SU-DHL-6 (cell line): ENCODE data around the gene MAPT.

ENCODE experiments used
- H2AFZ ChIP-seq: fragments of 200-600 bp; sonication (generic); 2 replicates; pipeline ENCODE4 v1.6.1; 2014; ENCODE audit warnings: low read depth, mild to moderate bottlenecking, moderate library complexity, mixed read lengths, antibody characterized with exemption, low read length; ENCODE audit not compliant: severe bottlenecking
- H3F3A ChIP-seq: fragments of 200-600 bp; shearing (Covaris generic); 2 replicates; pipeline ENCODE4 v1.6.0; 2016; ENCODE audit warnings: antibody characterized with exemption, mild to moderate bottlenecking; ENCODE audit not compliant: insufficient read depth
- H3K27ac ChIP-seq: fragments of 200-600 bp; sonication (generic); 2 replicates; pipeline ENCODE4 v1.5.1; 2016; ENCODE audit warnings: low read depth, mild to moderate bottlenecking, low read length, moderate library complexity, mixed read lengths
- H3K27me3 ChIP-seq: fragments of 200-600 bp; sonication (generic), shearing (Covaris generic); 2 replicates; pipeline ENCODE4 v1.6.0; 2014; ENCODE audit warnings: mild to moderate bottlenecking, low read length
- H3K36me3 ChIP-seq: fragments of 200-600 bp; sonication (generic); 2 replicates; pipeline ENCODE4 v1.6.1; 2014; ENCODE audit warnings: mild to moderate bottlenecking, low read length, mixed read lengths
- H3K4me2 ChIP-seq: fragments of 300-600, 200-600 bp; shearing (Covaris generic), sonication (generic); 2 replicates; pipeline ENCODE4 v1.6.0; 2014; ENCODE audit warnings: low read length, low read depth, mild to moderate bottlenecking; ENCODE audit not compliant: poor library complexity, severe bottlenecking
- H3K4me3 ChIP-seq: fragments of 200-600 bp; sonication (generic); 2 replicates; pipeline ENCODE4 v1.5.1; 2014; ENCODE audit warnings: antibody characterized with exemption, low read length, mild to moderate bottlenecking, mixed read lengths; ENCODE audit not compliant: insufficient read depth, poor library complexity, severe bottlenecking
- H3K79me2 ChIP-seq: fragments of 200-600 bp; sonication (generic); 2 replicates; pipeline ENCODE4 v1.6.1; 2014; ENCODE audit warnings: mild to moderate bottlenecking, low read length, moderate library complexity; ENCODE audit not compliant: insufficient read depth
- H3K9ac ChIP-seq: fragments of 200-600 bp; sonication (generic); 2 replicates; pipeline ENCODE4 v1.7.0; 2014; ENCODE audit warnings: mild to moderate bottlenecking, low read length
- H3K9me2 ChIP-seq: fragments of 200-600 bp; sonication (generic); replicated peaks from 2 replicates; pipeline ENCODE4 v1.6.1; 2014; ENCODE audit warnings: low read length; ENCODE audit not compliant: insufficient read depth
- H3K9me3 ChIP-seq: fragments of 200-600 bp; sonication (generic); 2 replicates; pipeline ENCODE4 v1.6.1; 2014; ENCODE audit warnings: low read length, mixed read lengths; ENCODE audit not compliant: insufficient read depth
- H4K20me1 ChIP-seq: fragments of 200-600 bp; sonication (generic); 2 replicates; pipeline ENCODE4 v1.6.1; 2014; ENCODE audit warnings: low read depth, mild to moderate bottlenecking, antibody characterized with exemption, low read length, moderate library complexity, mixed read lengths
- CTCF ChIP-seq: fragments of 200-600 bp; sonication (generic); IDR thresholded peaks from one replicate; pipeline ENCODE4 v1.5.1; 2017; ENCODE audit warnings: antibody characterized with exemption, mild to moderate bottlenecking, low read length, moderate library complexity; ENCODE audit not compliant: insufficient read depth, poor library complexity, severe bottlenecking
- EZH2phosphoT487 ChIP-seq: fragments of 200-600 bp; sonication (generic), shearing (Covaris generic); conservative IDR thresholded peaks from 2 replicates; pipeline ENCODE4 v1.6.1; 2018; ENCODE audit warnings: mild to moderate bottlenecking, antibody characterized with exemption, low read length, moderate library complexity, mixed read lengths

MAPT gene

DNA sequence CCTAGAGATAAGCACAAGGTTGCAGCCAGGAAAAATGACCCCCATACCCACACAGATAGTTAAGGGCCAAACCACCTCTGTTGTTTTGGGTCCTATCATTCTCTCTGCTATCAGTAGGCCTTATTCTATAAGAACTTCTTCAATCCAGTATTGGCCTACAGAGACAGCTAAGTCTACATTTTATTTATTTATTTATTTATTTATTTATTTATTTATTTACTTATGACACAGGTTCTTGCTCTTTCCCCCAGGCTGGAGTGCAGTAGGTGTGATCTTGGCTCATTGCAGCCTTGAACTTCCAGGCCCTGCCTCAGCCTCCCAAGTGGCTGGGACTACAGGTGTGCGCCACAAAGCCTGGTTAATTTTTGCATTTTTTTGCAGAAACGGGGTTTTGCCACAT, 7.5 kb upstream of the MAPT start:
- H3K79me2 ChIP-seq = no peaks in the 10 kb centered on the region
- H3K9ac ChIP-seq = no peak overlapping the region
- H4K20me1 ChIP-seq = no peaks in the 10 kb centered on the region
- H3K4me2 ChIP-seq = no peak overlapping the region
- H3K9me2 ChIP-seq = no peaks in the 10 kb centered on the region
- H3K27me3 ChIP-seq = no peaks in the 10 kb centered on the region
- H3K4me3 ChIP-seq = no peak overlapping the region
- H3K27ac ChIP-seq = no peak overlapping the region
- no peak for TF ChIP-seq EZH2phosphoT487
- no peak for TF ChIP-seq CTCF
- no peaks in the 10 kb centered on the region for H3K9me3 ChIP-seq
- no peak overlapping the region for H2AFZ ChIP-seq
- no peaks in the 10 kb centered on the region for H3F3A ChIP-seq
- no peaks in the 10 kb centered on the region for H3K36me3 ChIP-seq

DNA sequence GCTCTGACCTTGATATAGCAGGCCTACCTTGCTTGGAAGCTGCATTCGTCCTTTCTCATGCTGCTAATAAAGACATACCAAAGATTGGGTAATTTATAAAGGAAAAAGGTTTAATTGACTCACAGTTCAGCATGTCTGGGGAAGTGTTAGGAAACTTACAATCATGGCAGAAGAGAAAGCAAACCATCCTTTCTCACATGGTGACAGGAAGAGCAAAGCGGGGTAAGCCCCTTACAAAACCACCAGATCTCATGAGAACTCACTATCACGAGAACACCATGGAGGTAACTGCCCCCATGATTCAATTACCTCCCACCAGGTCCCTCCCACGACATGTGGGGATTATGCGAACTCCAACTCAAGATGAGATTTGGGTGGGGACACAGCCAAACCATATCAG, 6.0 kb upstream of the MAPT start:
- no peaks in the 10 kb centered on the region for H3K27me3 ChIP-seq
- H3K4me3 ChIP-seq = no peak overlapping the region
- no peaks in the 10 kb centered on the region for H3K36me3 ChIP-seq
- no peaks in the 10 kb centered on the region for H3K9me2 ChIP-seq
- no peak overlapping the region for H3K9ac ChIP-seq
- H3K27ac ChIP-seq = no peak overlapping the region
- no peak overlapping the region for H3K4me2 ChIP-seq
- TF ChIP-seq EZH2phosphoT487 (no peak), CTCF (no peak)
- no peaks in the 10 kb centered on the region for H3K79me2 ChIP-seq
- H2AFZ ChIP-seq = no peak overlapping the region
- no peaks in the 10 kb centered on the region for H3K9me3 ChIP-seq
- no peaks in the 10 kb centered on the region for H3F3A ChIP-seq
- no peaks in the 10 kb centered on the region for H4K20me1 ChIP-seq

DNA sequence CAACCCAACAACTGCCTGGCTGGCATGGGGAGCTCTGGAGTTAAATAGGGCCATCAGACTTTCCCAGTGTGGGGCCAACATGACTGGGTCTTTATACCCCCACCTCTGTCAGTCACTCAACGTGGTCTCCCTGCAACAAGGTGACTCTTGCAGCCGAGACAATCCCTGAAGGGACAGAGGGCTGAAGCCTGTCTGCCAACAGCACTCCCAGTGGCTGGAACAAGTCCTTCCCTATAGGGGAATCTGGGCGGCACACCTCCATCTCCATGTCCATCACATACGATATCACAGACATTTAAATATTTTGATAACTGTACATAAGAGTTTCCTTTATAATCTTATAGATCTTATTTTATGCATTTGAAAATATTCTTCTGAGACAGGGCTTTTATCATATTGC, 4.8 kb upstream of the MAPT start:
- H3K9me3 ChIP-seq = no peaks in the 10 kb centered on the region
- TF ChIP-seq CTCF (no peak), EZH2phosphoT487 (no peak)

GRCh38 chr17:45893725-45894021, 681 bp upstream of the MAPT start:
- H3K4me3 ChIP-seq = no peak overlapping the region

More for the DNA sequence above, 4.8 kb upstream of the MAPT start:
- Histone ChIP-seq H2AFZ (no peak overlapping the region), H3K9me2 (no peaks in the 10 kb centered on the region), H3K9ac (no peak overlapping the region), H3K27me3 (no peaks in the 10 kb centered on the region), H3K4me2 (no peak overlapping the region), H3F3A (no peaks in the 10 kb centered on the region), H4K20me1 (no peaks in the 10 kb centered on the region), H3K79me2 (no peaks in the 10 kb centered on the region), H3K36me3 (no peaks in the 10 kb centered on the region), H3K4me3 (no peak overlapping the region), H3K27ac (no peak overlapping the region)

More at GRCh38 chr17:45893725-45894021, 681 bp upstream of the MAPT start:
- Histone ChIP-seq H3K4me2 (no peak overlapping the region), H3F3A (no peaks in the 10 kb centered on the region), H3K79me2 (no peaks in the 10 kb centered on the region), H2AFZ (no peak overlapping the region), H3K9me3 (no peaks in the 10 kb centered on the region), H3K36me3 (no peaks in the 10 kb centered on the region), H3K27me3 (no peaks in the 10 kb centered on the region), H3K9ac (no peak overlapping the region), H3K27ac (no peak overlapping the region), H4K20me1 (no peaks in the 10 kb centered on the region), H3K9me2 (no peaks in the 10 kb centered on the region)
- TF ChIP-seq EZH2phosphoT487 = no peak
- TF ChIP-seq CTCF = no peak
